Measurements from ENCODE around the gene GAD2.

GRCh38 chr10:26336979-26337378 is 120.4 kb downstream of the GAD2 start:
- TF ChIP-seq, protein P1, sequence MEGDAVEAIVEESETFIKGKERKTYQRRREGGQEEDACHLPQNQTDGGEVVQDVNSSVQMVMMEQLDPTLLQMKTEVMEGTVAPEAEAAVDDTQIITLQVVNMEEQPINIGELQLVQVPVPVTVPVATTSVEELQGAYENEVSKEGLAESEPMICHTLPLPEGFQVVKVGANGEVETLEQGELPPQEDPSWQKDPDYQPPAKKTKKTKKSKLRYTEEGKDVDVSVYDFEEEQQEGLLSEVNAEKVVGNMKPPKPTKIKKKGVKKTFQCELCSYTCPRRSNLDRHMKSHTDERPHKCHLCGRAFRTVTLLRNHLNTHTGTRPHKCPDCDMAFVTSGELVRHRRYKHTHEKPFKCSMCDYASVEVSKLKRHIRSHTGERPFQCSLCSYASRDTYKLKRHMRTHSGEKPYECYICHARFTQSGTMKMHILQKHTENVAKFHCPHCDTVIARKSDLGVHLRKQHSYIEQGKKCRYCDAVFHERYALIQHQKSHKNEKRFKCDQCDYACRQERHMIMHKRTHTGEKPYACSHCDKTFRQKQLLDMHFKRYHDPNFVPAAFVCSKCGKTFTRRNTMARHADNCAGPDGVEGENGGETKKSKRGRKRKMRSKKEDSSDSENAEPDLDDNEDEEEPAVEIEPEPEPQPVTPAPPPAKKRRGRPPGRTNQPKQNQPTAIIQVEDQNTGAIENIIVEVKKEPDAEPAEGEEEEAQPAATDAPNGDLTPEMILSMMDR (conservative IDR thresholded peaks at IDR 0.05 in 1 of 2, IDR thresholded peaks at IDR 0.05 in 1 of 2; ENCODE audit: extremely low read depth in 1 of 2, insufficient read depth in 1 of 2, low read depth in 1 of 2, low read length in 2 of 2): no peak
- TF ChIP-seq EZH2 (IDR thresholded peaks at IDR 0.05; ENCODE audit: borderline replicate concordance, low read length): no peak

All from mammary epithelial cell (primary cell).